SU-DHL-6 (cell line): ENCODE data around the gene FBXL4.

Experiments used
- EZH2phosphoT487 ChIP-seq: fragments of 200-600 bp; sonication (generic), shearing (Covaris generic); conservative IDR thresholded peaks from 2 replicates; pipeline ENCODE4 v1.6.1; 2018; ENCODE audit warnings: mild to moderate bottlenecking, antibody characterized with exemption, low read length, moderate library complexity, mixed read lengths
- TF ChIP-seq, protein P1 (sequence below): fragments of 200-600 bp; sonication (generic); IDR thresholded peaks from one replicate; pipeline ENCODE4 v1.5.1; 2017; ENCODE audit warnings: antibody characterized with exemption, mild to moderate bottlenecking, low read length, moderate library complexity; ENCODE audit not compliant: insufficient read depth, poor library complexity, severe bottlenecking

DNA sequence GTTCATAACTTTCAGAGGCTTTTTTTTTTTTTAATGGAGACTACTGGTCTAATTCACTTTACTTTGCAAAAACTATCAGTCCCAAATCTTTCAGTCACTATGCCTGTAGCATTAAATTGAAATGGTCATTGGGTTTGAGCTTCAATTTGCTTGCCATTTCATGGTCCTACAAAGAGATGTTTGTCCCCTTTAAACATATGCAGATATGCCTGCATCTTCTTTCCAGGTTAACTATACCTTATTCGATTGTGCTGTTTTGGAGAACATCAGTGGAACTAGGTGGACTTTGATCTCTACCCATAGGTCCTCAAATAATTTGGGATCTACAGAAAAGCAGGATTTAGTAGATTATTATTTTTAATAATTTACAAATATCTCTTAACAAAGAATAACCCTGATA, 108.8 kb downstream of the FBXL4 start:
- TF ChIP-seq, protein P1, sequence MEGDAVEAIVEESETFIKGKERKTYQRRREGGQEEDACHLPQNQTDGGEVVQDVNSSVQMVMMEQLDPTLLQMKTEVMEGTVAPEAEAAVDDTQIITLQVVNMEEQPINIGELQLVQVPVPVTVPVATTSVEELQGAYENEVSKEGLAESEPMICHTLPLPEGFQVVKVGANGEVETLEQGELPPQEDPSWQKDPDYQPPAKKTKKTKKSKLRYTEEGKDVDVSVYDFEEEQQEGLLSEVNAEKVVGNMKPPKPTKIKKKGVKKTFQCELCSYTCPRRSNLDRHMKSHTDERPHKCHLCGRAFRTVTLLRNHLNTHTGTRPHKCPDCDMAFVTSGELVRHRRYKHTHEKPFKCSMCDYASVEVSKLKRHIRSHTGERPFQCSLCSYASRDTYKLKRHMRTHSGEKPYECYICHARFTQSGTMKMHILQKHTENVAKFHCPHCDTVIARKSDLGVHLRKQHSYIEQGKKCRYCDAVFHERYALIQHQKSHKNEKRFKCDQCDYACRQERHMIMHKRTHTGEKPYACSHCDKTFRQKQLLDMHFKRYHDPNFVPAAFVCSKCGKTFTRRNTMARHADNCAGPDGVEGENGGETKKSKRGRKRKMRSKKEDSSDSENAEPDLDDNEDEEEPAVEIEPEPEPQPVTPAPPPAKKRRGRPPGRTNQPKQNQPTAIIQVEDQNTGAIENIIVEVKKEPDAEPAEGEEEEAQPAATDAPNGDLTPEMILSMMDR, result no peak
- TF ChIP-seq EZH2phosphoT487, result no peak
